Gastroesophageal sphincter (tissue), 4 donors: ENCODE results near the gene ZC3H15. TPM values are rescaled to one million over a fixed set of nuclear protein-coding genes. Genes with fewer than 3 reads are reported as not detected.
"Not testable (repeated sequence)": the region's sequence is repeated elsewhere in the genome, so short reads cannot be mapped to it uniquely, and the experiment has no call there.

Experiments used
- ATAC-seq: fragments of 150-250 bp; one replicate; pipeline ENCODE4 v1.9.1; 2016; ENCODE audit warnings: mild to moderate bottlenecking, moderate library complexity
- H3K27ac ChIP-seq, 4 donors: fragments of 200-600 bp; sonication (generic) in 3 of 4; 1 replicate in 3 of 4; 2 replicates in 1 of 4; pipeline ENCODE4 v1.5.1; 2016 to 2019
- H3K27me3 ChIP-seq: fragments of 200-600 bp; sonication (generic); one replicate; pipeline ENCODE4 v1.5.1; 2019
- H3K36me3 ChIP-seq, 2 donors: fragments of 200-600 bp; sonication (generic); one replicate each; pipeline ENCODE4 v1.5.1; 2019; ENCODE audit warnings: control low read depth in 1 of 2
- H3K4me1 ChIP-seq, 3 donors: fragments of 200-600 bp; sonication (generic); 1 replicate in 2 of 3; 2 replicates in 1 of 3; pipeline ENCODE4 v1.5.1; 2016 to 2019; ENCODE audit warnings: control low read depth in 2 of 3
- H3K4me3 ChIP-seq, 2 donors: fragments of 200-600 bp; sonication (generic); one replicate each; pipeline ENCODE4 v1.5.1; 2019; ENCODE audit warnings: mild to moderate bottlenecking in 1 of 2, moderate library complexity in 1 of 2
- H3K9me3 ChIP-seq, 3 donors: fragments of 200-600 bp; sonication (generic); one replicate each; pipeline ENCODE4 v1.5.1; 2017 to 2019; ENCODE audit warnings: control low read depth in 2 of 3
- EP300 ChIP-seq: sonication (generic); formaldehyde crosslinking; IDR thresholded peaks from one replicate; pipeline ENCODE4 v1.6.1; 2017; ENCODE audit warnings: antibody characterized with exemption, mild to moderate bottlenecking
- POLR2A ChIP-seq, 2 donors: fragments of 450-650 bp; IDR thresholded peaks; one replicate each; pipeline ENCODE4 v1.6.1; 2017; ENCODE audit warnings: antibody characterized with exemption in 2 of 2, mild to moderate bottlenecking in 2 of 2, moderate library complexity in 1 of 2
- POLR2AphosphoS5 ChIP-seq: sonication (generic); formaldehyde crosslinking; IDR thresholded peaks from one replicate; pipeline ENCODE4 v1.6.1; 2017; ENCODE audit warnings: antibody characterized with exemption
- WGBS, 2 donors: methylation state at CpG; one replicate each; pipeline ENCODE4 v1.1.5; 2018; ENCODE audit warnings: low coverage in 1 of 2; 5-methylcytosine and 5-hydroxymethylcytosine counted together
- total RNA-seq, 4 donors: library from RNA; depleted of rRNA; stranded (reverse); fragments of >200 nt; gene quantifications; one replicate each; pipeline ENCODE4 v1.1.0, GENCODE V29; 2016
- TF ChIP-seq, protein P1 (sequence below), 4 experiments: fragments of 200-600 bp in 2 of 4; fragments of 450-650 bp in 2 of 4; sonication (generic) in 1 of 4; IDR thresholded peaks; one replicate each; pipeline ENCODE4 v1.5.1; 2017 to 2019; ENCODE audit warnings: antibody characterized with exemption in 4 of 4, mild to moderate bottlenecking in 2 of 4, moderate library complexity in 2 of 4

Gene ZC3H15
- total RNA-seq = 10 to 100 TPM; 46.3 to 74.6 (median 67.4) TPM

- WGBS, 2 donors = 1 to 2% methylated on average over 10 to 16 of the region's 63 CpGs
- ATAC-seq = peak; percentile 99
- peak within 1 kb of the TSS; percentile 76 to 92 for H3K4me3 ChIP-seq
- H3K9me3 ChIP-seq = no peaks in the 10 kb centered on the region
- TF ChIP-seq POLR2A (IDR thresholded peaks at IDR 0.05) (peak; percentile 73 to 80), EP300 (no peak), POLR2AphosphoS5 (peak; percentile 94)
- TF ChIP-seq, protein P1, sequence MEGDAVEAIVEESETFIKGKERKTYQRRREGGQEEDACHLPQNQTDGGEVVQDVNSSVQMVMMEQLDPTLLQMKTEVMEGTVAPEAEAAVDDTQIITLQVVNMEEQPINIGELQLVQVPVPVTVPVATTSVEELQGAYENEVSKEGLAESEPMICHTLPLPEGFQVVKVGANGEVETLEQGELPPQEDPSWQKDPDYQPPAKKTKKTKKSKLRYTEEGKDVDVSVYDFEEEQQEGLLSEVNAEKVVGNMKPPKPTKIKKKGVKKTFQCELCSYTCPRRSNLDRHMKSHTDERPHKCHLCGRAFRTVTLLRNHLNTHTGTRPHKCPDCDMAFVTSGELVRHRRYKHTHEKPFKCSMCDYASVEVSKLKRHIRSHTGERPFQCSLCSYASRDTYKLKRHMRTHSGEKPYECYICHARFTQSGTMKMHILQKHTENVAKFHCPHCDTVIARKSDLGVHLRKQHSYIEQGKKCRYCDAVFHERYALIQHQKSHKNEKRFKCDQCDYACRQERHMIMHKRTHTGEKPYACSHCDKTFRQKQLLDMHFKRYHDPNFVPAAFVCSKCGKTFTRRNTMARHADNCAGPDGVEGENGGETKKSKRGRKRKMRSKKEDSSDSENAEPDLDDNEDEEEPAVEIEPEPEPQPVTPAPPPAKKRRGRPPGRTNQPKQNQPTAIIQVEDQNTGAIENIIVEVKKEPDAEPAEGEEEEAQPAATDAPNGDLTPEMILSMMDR (IDR thresholded peaks at IDR 0.05) = no peak
- no peaks in the 10 kb centered on the region for H3K27me3 ChIP-seq
- H3K4me1 ChIP-seq = peaks cover 10 to 59% (median 19%) of the 10 kb centered on the region in 3 donors
- peak within 1 kb of the TSS; percentile 86 to 97 (median 92) for H3K27ac ChIP-seq
- H3K36me3 ChIP-seq = no peaks in the 10 kb centered on the region
Measured at GRCh38 chr2:186485871-186486650, at the start of gene ZC3H15. Gene ZC3H15 (plus strand): TSS chr2:186486260. CDS start chr2:186486383, 123 bp downstream.

DNA sequence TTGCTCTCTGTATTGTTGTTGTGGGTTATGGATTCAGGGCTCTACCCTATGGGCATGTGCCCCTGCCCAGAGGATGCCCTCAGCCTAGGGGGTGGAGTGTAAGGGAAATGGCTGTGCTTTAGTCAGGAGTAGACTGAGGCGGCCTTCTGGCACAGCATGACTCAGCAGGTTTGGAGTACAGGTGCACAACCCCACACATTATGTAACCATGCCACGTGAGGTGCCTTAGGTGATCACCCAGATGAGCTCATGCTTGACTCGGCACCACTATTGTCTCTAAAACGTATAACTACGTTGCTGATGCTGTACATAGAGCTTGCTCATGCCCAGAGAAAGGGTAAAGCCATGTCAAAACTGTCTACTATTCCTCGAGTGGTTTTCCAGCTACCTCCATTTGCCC lies 48.3 kb upstream of the ZC3H15 start:
- Histone ChIP-seq H3K27me3 (no peaks in the 10 kb centered on the region), H3K4me1 (no peaks in the 10 kb centered on the region), H3K9me3 (no peaks in the 10 kb centered on the region), H3K4me3 (no peak overlapping the region), H3K27ac (no peak overlapping the region), H3K36me3 (peaks cover 0 to 29% of the 10 kb centered on the region in 2 donors)
- no peak for TF ChIP-seq EP300
- no peak for TF ChIP-seq POLR2AphosphoS5
- no peak for TF ChIP-seq POLR2A (IDR thresholded peaks at IDR 0.05)
- TF ChIP-seq, protein P1 (IDR thresholded peaks at IDR 0.05) = no peak
- ATAC-seq = no peak
- 97 to 100% methylated on average over 1 to 4 of the region's 6 CpGs for WGBS, 2 donors

- not testable (repeated sequence) for H3K27me3 ChIP-seq, H3K4me3 ChIP-seq, ATAC-seq, H3K9me3 ChIP-seq, H3K4me1 ChIP-seq, H3K27ac ChIP-seq
- H3K36me3 ChIP-seq = peaks cover 0 to 19% of the 10 kb centered on the region in 2 donors
- 97 to 100% methylated on average over 3 to 5 of the region's 5 CpGs for WGBS, 2 donors
Measured at GRCh38 chr2:186439673-186440095, 46.4 kb upstream of the ZC3H15 start.

DNA sequence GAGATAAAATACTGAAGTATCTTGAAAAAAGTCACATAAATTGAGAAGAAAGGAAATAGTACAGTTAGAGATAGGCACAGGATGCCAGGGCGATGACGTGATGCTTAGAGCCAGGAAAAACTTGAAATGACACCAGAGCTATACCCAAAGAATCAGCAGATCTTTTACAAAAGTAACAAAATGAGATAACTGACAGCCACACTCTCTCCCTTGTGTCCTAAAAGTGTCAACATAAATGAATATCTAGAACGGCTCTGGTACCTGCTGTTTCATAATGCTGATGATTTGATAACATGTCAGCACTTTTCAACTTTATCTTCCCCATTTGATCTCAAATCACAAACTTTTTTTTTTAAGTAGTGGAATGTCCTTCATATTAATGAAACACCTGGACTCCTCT lies 45.6 kb upstream of the ZC3H15 start:
- no peak for ATAC-seq
- Histone ChIP-seq H3K4me1 (no peaks in the 10 kb centered on the region), H3K27ac (no peak overlapping the region), H3K36me3 (peaks cover 0 to 12% of the 10 kb centered on the region in 2 donors), H3K9me3 (no peaks in the 10 kb centered on the region), H3K4me3 (no peak overlapping the region), H3K27me3 (no peaks in the 10 kb centered on the region)
- TF ChIP-seq EP300 (no peak), POLR2AphosphoS5 (no peak), POLR2A (IDR thresholded peaks at IDR 0.05) (no peak)
- TF ChIP-seq, protein P1 (IDR thresholded peaks at IDR 0.05) = no peak
- WGBS, 2 donors = 87 to 90% methylated on average over 3 of the region's 3 CpGs

DNA sequence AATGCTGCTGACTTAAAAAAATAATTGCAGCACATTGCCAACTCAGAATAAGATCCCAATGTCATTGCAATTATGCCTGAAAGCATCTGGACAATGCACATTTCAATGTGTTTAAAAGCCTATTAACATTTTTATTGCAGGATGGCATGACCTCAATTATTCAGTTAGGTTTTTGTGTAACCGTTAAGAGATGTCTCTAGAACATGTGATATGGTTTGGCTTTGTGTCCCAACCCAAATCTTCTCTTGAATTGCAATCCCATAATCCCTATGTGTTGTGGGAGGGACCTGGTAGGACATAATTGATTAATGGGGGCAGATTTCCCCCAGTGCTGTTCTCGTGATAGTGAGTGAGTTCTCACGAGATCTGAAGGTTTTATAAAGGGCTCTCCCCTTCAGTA lies 43.2 kb upstream of the ZC3H15 start:
- ATAC-seq = no peak
- Histone ChIP-seq H3K27me3 (no peaks in the 10 kb centered on the region), H3K36me3 (no peaks in the 10 kb centered on the region), H3K9me3 (no peaks in the 10 kb centered on the region), H3K4me1 (no peaks in the 10 kb centered on the region), H3K27ac (no peak overlapping the region), H3K4me3 (no peak overlapping the region)
- 83 to 96% methylated on average over 3 of the region's 3 CpGs for whole genome bisulfite sequencing, 2 donors
- TF ChIP-seq, protein P1 (IDR thresholded peaks at IDR 0.05) = no peak
- TF ChIP-seq POLR2AphosphoS5 = no peak
- TF ChIP-seq EP300 = no peak
- TF ChIP-seq POLR2A (IDR thresholded peaks at IDR 0.05) = no peak
